GM12874 (cell line): Measurements from ENCODE around the gene ADORA2B.

Experiments
- TF ChIP-seq, protein P1 (sequence below): IDR thresholded peaks from 2 replicates; pipeline ENCODE4 v1.5.1; 2011; ENCODE audit warnings: low read depth, mild to moderate bottlenecking, control low read depth, low read length, moderate library complexity; ENCODE audit not compliant: insufficient read depth

Gene ADORA2B

DNA sequence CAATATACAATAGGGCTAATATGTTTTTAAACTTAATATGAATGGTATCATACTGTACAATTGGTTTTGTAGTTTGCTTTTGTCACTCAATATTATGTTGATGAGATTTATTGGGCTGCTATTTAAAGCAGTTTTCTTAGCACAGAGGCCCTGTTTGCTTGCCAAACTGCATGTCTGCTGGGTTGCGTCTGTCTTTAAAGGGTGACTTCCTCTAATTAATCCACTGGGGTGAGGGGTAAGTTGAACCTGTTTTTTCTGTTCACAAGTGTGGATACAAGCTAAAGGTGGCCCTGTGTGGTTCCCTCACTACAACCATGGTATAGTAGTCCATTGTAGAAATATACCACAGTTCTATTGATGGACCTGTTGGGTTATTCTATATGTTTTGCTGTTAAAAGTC lies 74.4 kb downstream of the ADORA2B start:
- TF ChIP-seq, protein P1, sequence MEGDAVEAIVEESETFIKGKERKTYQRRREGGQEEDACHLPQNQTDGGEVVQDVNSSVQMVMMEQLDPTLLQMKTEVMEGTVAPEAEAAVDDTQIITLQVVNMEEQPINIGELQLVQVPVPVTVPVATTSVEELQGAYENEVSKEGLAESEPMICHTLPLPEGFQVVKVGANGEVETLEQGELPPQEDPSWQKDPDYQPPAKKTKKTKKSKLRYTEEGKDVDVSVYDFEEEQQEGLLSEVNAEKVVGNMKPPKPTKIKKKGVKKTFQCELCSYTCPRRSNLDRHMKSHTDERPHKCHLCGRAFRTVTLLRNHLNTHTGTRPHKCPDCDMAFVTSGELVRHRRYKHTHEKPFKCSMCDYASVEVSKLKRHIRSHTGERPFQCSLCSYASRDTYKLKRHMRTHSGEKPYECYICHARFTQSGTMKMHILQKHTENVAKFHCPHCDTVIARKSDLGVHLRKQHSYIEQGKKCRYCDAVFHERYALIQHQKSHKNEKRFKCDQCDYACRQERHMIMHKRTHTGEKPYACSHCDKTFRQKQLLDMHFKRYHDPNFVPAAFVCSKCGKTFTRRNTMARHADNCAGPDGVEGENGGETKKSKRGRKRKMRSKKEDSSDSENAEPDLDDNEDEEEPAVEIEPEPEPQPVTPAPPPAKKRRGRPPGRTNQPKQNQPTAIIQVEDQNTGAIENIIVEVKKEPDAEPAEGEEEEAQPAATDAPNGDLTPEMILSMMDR: no peak

DNA sequence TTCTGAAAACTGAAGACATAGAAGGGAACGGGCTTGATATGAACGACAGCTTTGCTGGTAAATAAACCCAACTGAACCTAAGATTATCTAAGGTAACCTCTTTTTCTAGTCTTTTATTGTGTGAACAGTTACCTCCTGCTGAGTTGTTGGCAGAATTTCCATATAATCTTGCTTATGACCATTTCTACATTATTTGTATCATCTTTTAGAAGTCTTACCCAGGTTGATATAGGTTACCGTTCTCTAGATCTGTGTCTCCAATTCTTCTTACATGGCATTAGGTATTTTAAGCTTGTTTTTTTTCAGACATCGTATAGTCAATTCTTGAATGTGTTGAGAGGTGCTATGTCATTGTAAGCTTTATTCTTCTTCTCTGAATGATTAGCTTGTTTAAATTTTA lies 79.0 kb downstream of the ADORA2B start:
- TF ChIP-seq, protein P1: no peak

DNA sequence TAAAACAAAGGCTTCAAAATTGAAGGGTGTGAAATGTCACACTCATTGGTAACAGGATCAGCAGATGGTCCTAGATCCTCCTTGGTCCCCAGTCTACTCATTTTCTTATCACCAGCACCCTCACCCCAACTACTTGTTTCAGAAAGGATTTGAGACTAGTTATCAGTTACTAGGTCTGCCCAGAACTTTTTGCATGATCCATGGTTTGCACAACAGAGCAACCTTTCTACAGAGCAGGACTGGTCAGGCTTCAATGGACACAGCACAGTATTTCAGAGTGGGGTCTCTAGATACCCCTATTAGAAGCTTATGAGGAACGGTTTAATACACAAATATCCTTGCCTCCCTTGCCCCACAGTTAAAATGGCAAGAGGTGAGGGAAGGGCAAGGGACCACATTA lies 80.3 kb downstream of the ADORA2B start:
- TF ChIP-seq, protein P1: no peak
